ENCODE measurements around the gene FAM180B.

The FAM180B gene

DNA sequence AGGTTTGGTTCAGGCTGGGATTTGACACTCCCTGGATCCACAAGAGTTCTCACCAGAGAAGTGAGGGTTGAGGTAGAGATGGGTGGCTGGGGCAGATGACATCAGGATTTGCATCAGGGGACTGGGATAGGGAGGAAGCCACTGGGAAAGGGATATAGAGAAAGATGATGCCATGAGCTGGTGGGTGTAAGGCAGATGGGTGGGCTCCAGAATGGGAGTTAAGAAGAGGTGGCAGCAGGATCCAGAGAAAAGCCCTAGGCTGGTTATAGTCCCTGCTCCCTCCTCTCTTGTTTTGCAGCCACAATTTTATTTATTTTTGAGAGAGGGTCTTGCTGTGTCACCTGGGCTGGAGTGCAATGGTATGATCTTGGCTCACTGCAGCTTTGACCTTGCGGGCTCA, 9.5 kb downstream of the FAM180B start:
- H3K27me3 ChIP-seq (ENCODE audit: control insufficient read depth in 1 of 2, insufficient read depth in 2 of 2, low read length in 2 of 2) = peaks cover 32 to 34% of the 10 kb centered on the region in 2 donors
- no peak overlapping the region for H3K9ac ChIP-seq (ENCODE audit: low read length in 2 of 2)
- peaks cover 0 to 4% of the 10 kb centered on the region in 2 donors for H3K36me3 ChIP-seq (ENCODE audit: control insufficient read depth in 2 of 2, insufficient read depth in 2 of 2, low read length in 2 of 2)
- no peak overlapping the region for H3K27ac ChIP-seq (ENCODE audit: low read length)
- no peaks in the 10 kb centered on the region for H3K9me3 ChIP-seq (ENCODE audit: control insufficient read depth in 2 of 2, low read length in 2 of 2)
- no peak overlapping the region for H3K4me3 ChIP-seq (ENCODE audit: low read length in 2 of 2)
- peaks cover 12% of the 10 kb centered on the region for H3K4me1 ChIP-seq (ENCODE audit: control insufficient read depth, insufficient read depth, low read length)

DNA sequence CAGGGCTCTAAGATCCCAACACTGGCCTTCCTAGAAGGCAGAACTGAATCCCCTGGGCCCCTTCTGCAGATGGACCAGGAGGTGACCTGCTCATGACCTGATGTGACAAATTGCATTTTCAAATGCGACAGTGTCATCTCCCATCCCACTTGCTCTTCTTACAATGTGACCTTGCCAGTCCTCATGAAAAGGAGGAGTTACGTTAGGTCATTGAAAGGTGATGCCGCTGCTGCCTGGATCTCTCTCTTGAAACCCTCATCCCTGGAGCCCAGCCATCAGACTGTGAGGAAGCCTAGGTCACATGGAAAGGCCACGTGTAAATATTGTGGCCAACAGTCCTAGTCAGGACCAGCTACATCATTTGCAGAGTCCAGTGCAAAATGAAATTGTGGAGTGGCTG, 13.4 kb downstream of the FAM180B start:
- no peak overlapping the region for H3K27ac ChIP-seq (ENCODE audit: low read length)

GRCh38 chr11:47603295-47603694, 16.8 kb downstream of the FAM180B start:
- Histone ChIP-seq H3K9me3 (ENCODE audit: control insufficient read depth in 2 of 2, low read length in 2 of 2) (no peaks in the 10 kb centered on the region), H3K27ac (ENCODE audit: low read length) (no peak overlapping the region), H3K4me3 (ENCODE audit: low read length in 2 of 2) (no peak overlapping the region), H3K4me1 (ENCODE audit: control insufficient read depth, insufficient read depth, low read length) (peaks cover 6% of the 10 kb centered on the region), H3K27me3 (ENCODE audit: control insufficient read depth in 1 of 2, insufficient read depth in 2 of 2, low read length in 2 of 2) (no peaks in the 10 kb centered on the region), H3K36me3 (ENCODE audit: control insufficient read depth in 2 of 2, insufficient read depth in 2 of 2, low read length in 2 of 2) (peaks cover 0 to 4% of the 10 kb centered on the region in 2 donors), H3K9ac (ENCODE audit: low read length in 2 of 2) (no peak overlapping the region)

More for the DNA sequence above, 13.4 kb downstream of the FAM180B start:
- H3K27me3 ChIP-seq (ENCODE audit: control insufficient read depth in 1 of 2, insufficient read depth in 2 of 2, low read length in 2 of 2) = peaks cover 3% of the 10 kb centered on the region in 2 donors
- no peaks in the 10 kb centered on the region for H3K9me3 ChIP-seq (ENCODE audit: control insufficient read depth in 2 of 2, low read length in 2 of 2)
- no peaks in the 10 kb centered on the region for H3K4me1 ChIP-seq (ENCODE audit: control insufficient read depth, insufficient read depth, low read length)
- peaks cover 0 to 4% of the 10 kb centered on the region in 2 donors for H3K36me3 ChIP-seq (ENCODE audit: control insufficient read depth in 2 of 2, insufficient read depth in 2 of 2, low read length in 2 of 2)
- no peak overlapping the region for H3K4me3 ChIP-seq (ENCODE audit: low read length in 2 of 2)
- H3K9ac ChIP-seq (ENCODE audit: low read length in 2 of 2) = no peak overlapping the region

- H3K4me3 ChIP-seq (ENCODE audit: low read length in 2 of 2) = no peak overlapping the region
- no peaks in the 10 kb centered on the region for H3K9me3 ChIP-seq (ENCODE audit: control insufficient read depth in 2 of 2, low read length in 2 of 2)
Measured at GRCh38 chr11:47605921-47606320, 19.4 kb downstream of the FAM180B start.

GRCh38 chr11:47606731-47607130, 20.3 kb downstream of the FAM180B start:
- Histone ChIP-seq H3K4me3 (ENCODE audit: low read length in 2 of 2) (no peak overlapping the region), H3K27me3 (ENCODE audit: control insufficient read depth in 1 of 2, insufficient read depth in 2 of 2, low read length in 2 of 2) (no peaks in the 10 kb centered on the region), H3K9ac (ENCODE audit: low read length in 2 of 2) (no peak overlapping the region), H3K4me1 (ENCODE audit: control insufficient read depth, insufficient read depth, low read length) (peaks cover 6% of the 10 kb centered on the region), H3K9me3 (ENCODE audit: control insufficient read depth in 2 of 2, low read length in 2 of 2) (no peaks in the 10 kb centered on the region), H3K27ac (ENCODE audit: low read length) (no peak overlapping the region), H3K36me3 (ENCODE audit: control insufficient read depth in 2 of 2, insufficient read depth in 2 of 2, low read length in 2 of 2) (peaks cover 0 to 4% of the 10 kb centered on the region in 2 donors)

More at GRCh38 chr11:47605921-47606320, 19.4 kb downstream of the FAM180B start:
- H3K27ac ChIP-seq (ENCODE audit: low read length) = no peak overlapping the region
- no peaks in the 10 kb centered on the region for H3K27me3 ChIP-seq (ENCODE audit: control insufficient read depth in 1 of 2, insufficient read depth in 2 of 2, low read length in 2 of 2)
- peaks cover 6% of the 10 kb centered on the region for H3K4me1 ChIP-seq (ENCODE audit: control insufficient read depth, insufficient read depth, low read length)
- H3K9ac ChIP-seq (ENCODE audit: low read length in 2 of 2) = no peak overlapping the region
- peaks cover 0 to 3% of the 10 kb centered on the region in 2 donors for H3K36me3 ChIP-seq (ENCODE audit: control insufficient read depth in 2 of 2, insufficient read depth in 2 of 2, low read length in 2 of 2)

GRCh38 chr11:47607380-47607779, 20.9 kb downstream of the FAM180B start:
- Histone ChIP-seq H3K4me3 (ENCODE audit: low read length in 2 of 2) (no peak overlapping the region), H3K27ac (ENCODE audit: low read length) (no peak overlapping the region), H3K9ac (ENCODE audit: low read length in 2 of 2) (no peak overlapping the region), H3K9me3 (ENCODE audit: control insufficient read depth in 2 of 2, low read length in 2 of 2) (no peaks in the 10 kb centered on the region), H3K27me3 (ENCODE audit: control insufficient read depth in 1 of 2, insufficient read depth in 2 of 2, low read length in 2 of 2) (no peaks in the 10 kb centered on the region), H3K4me1 (ENCODE audit: control insufficient read depth, insufficient read depth, low read length) (peaks cover 6% of the 10 kb centered on the region), H3K36me3 (ENCODE audit: control insufficient read depth in 2 of 2, insufficient read depth in 2 of 2, low read length in 2 of 2) (peaks cover 0 to 6% of the 10 kb centered on the region in 2 donors)

DNA sequence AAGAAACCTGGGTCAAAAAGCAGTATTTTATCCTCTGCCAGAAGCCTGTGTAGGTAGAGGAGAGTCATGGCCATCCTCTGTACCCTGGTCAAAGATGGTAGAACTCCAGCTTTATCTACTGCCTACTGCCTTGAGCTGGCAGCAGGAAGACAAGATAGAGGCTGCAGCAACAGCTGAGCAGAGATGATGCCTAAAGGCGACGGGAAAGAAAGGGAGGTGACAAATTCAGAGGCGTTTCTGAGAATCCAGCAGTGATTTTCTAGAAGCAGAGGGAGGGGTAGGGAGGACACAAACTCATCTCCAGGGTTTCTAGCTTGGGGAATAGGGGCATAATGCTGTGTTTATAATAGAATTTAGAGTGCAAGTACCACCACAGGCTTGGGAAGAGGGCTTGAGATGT, 23.2 kb downstream of the FAM180B start:
- peaks cover 6% of the 10 kb centered on the region for H3K4me1 ChIP-seq (ENCODE audit: control insufficient read depth, insufficient read depth, low read length)
- no peak overlapping the region for H3K9ac ChIP-seq (ENCODE audit: low read length in 2 of 2)
- H3K4me3 ChIP-seq (ENCODE audit: low read length in 2 of 2) = no peak overlapping the region
- H3K36me3 ChIP-seq (ENCODE audit: control insufficient read depth in 2 of 2, insufficient read depth in 2 of 2, low read length in 2 of 2) = peaks cover 0 to 6% of the 10 kb centered on the region in 2 donors
- H3K27ac ChIP-seq (ENCODE audit: low read length) = no peak overlapping the region
- H3K27me3 ChIP-seq (ENCODE audit: control insufficient read depth in 1 of 2, insufficient read depth in 2 of 2, low read length in 2 of 2) = no peaks in the 10 kb centered on the region
- no peaks in the 10 kb centered on the region for H3K9me3 ChIP-seq (ENCODE audit: control insufficient read depth in 2 of 2, low read length in 2 of 2)

DNA sequence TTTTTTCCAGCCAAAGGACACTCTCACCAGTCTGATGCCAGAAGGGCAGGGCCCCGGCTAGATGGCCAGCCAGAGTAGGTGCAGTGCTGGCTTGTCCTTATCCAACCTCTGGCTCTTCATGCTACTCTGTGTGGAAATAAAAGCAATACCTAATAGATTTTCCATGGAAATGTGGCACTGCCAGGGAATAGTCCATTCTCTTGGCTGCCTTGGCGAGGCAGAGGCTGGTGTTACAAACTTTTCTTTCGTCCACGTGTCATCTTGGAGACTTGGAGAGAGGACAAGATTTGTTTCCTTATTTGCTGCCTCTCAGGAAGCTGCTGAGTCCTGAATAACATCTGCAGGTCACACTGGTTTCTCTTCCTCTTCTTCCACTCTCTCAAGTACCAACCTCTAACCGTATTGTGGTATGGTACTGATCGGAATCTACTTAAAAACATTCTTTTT, 24.9 kb downstream of the FAM180B start:
- peaks cover 0 to 8% of the 10 kb centered on the region in 2 donors for H3K36me3 ChIP-seq (ENCODE audit: control insufficient read depth in 2 of 2, insufficient read depth in 2 of 2, low read length in 2 of 2)
- H3K4me3 ChIP-seq (ENCODE audit: low read length in 2 of 2) = no peak overlapping the region
- H3K4me1 ChIP-seq (ENCODE audit: control insufficient read depth, insufficient read depth, low read length) = peaks cover 6% of the 10 kb centered on the region
- no peaks in the 10 kb centered on the region for H3K9me3 ChIP-seq (ENCODE audit: control insufficient read depth in 2 of 2, low read length in 2 of 2)
- H3K9ac ChIP-seq (ENCODE audit: low read length in 2 of 2) = no peak overlapping the region
- H3K27ac ChIP-seq (ENCODE audit: low read length) = no peak overlapping the region
- no peaks in the 10 kb centered on the region for H3K27me3 ChIP-seq (ENCODE audit: control insufficient read depth in 1 of 2, insufficient read depth in 2 of 2, low read length in 2 of 2)

DNA sequence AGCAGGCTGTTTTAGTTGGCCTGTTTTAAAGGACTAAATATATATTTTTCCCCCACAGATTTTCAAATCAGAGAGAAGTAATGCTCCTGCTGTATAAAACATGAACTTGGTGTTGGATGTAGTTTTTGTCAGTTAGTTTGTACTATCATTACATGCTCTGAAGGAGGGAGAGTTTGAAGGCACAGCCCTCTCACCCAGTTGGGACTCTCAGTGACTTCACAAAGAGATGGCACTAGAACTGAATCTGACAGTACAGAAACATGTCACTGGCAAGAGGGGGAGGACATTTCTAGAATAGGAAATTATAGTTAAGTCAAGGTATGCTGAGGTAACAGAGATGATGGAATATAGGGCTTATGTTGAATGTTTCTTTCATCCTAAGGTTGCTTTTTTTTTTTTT, 28.8 kb downstream of the FAM180B start:
- Histone ChIP-seq H3K9ac (ENCODE audit: low read length in 2 of 2) (no peak overlapping the region), H3K9me3 (ENCODE audit: control insufficient read depth in 2 of 2, low read length in 2 of 2) (no peaks in the 10 kb centered on the region), H3K27me3 (ENCODE audit: control insufficient read depth in 1 of 2, insufficient read depth in 2 of 2, low read length in 2 of 2) (no peaks in the 10 kb centered on the region), H3K36me3 (ENCODE audit: control insufficient read depth in 2 of 2, insufficient read depth in 2 of 2, low read length in 2 of 2) (peaks cover 7 to 17% of the 10 kb centered on the region in 2 donors), H3K4me3 (ENCODE audit: low read length in 2 of 2) (no peak overlapping the region), H3K27ac (ENCODE audit: low read length) (no peak overlapping the region), H3K4me1 (ENCODE audit: control insufficient read depth, insufficient read depth, low read length) (no peaks in the 10 kb centered on the region)

DNA sequence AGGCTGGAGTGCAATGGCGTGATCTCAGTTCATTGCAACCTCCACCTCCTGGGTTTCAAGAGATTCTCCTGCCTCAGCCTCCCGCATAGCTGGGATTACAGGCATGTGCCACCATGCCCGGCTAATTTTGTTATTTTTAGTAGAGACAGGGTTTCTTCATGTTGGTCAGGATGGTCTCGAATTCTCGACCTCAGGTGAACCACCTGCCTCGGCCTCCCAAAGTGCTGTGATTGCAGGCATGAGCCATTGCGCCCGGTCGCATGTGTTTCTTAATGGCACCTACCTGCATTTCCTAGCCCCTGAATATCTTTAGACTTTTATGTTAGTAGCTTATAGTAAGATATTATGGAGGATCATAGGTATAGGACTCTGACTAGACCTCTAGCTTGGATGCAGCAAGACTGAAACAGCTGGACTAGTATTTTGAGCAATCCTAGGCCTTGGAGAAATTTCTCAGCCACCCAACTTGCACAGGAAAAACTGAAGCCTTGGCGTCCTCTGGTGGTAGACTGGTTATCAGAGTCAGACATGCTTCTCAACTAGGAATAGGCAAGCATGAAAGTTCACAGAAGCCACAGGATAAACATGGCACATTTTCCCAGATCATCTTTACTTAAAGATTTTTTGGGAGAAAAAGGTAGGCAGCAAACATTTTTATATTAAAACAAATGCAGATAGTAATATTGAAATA, 30.4 kb downstream of the FAM180B start:
- Histone ChIP-seq H3K27ac (ENCODE audit: low read length) (no peak overlapping the region), H3K9ac (ENCODE audit: low read length in 2 of 2) (no peak overlapping the region)

GRCh38 chr11:47617417-47617809, 30.9 kb downstream of the FAM180B start:
- Histone ChIP-seq H3K36me3 (ENCODE audit: control insufficient read depth in 2 of 2, insufficient read depth in 2 of 2, low read length in 2 of 2) (peaks cover 20 to 27% of the 10 kb centered on the region in 2 donors), H3K9ac (ENCODE audit: low read length in 2 of 2) (no peak overlapping the region), H3K27me3 (ENCODE audit: control insufficient read depth in 1 of 2, insufficient read depth in 2 of 2, low read length in 2 of 2) (no peaks in the 10 kb centered on the region), H3K4me3 (ENCODE audit: low read length in 2 of 2) (no peak overlapping the region), H3K4me1 (ENCODE audit: control insufficient read depth, insufficient read depth, low read length) (no peaks in the 10 kb centered on the region), H3K9me3 (ENCODE audit: control insufficient read depth in 2 of 2, low read length in 2 of 2) (no peaks in the 10 kb centered on the region), H3K27ac (ENCODE audit: low read length) (no peak overlapping the region)

More for the DNA sequence above, 30.4 kb downstream of the FAM180B start:
- Histone ChIP-seq H3K27me3 (ENCODE audit: control insufficient read depth in 1 of 2, insufficient read depth in 2 of 2, low read length in 2 of 2) (no peaks in the 10 kb centered on the region), H3K4me3 (ENCODE audit: low read length in 2 of 2) (no peak overlapping the region), H3K9me3 (ENCODE audit: control insufficient read depth in 2 of 2, low read length in 2 of 2) (no peaks in the 10 kb centered on the region), H3K36me3 (ENCODE audit: control insufficient read depth in 2 of 2, insufficient read depth in 2 of 2, low read length in 2 of 2) (peaks cover 15 to 22% of the 10 kb centered on the region in 2 donors), H3K4me1 (ENCODE audit: control insufficient read depth, insufficient read depth, low read length) (no peaks in the 10 kb centered on the region)
